ENCODE data around the gene CGNL1. TPM values are rescaled to one million over a fixed set of nuclear protein-coding genes. Genes with fewer than 3 reads are reported as not detected.

CGNL1 gene
- total RNA-seq, 1 experiment from 2014 or later: 3.3 TPM

- H3K9me3 Mint-ChIP-seq (ENCODE audit: low read depth, unreplicated experiment): no peaks in the 10 kb centered on the region
- no peaks in the 10 kb centered on the region for H3K27me3 Mint-ChIP-seq (ENCODE audit: unreplicated experiment)
- no peak overlapping the region for H3K4me3 Mint-ChIP-seq (ENCODE audit: low read depth, unreplicated experiment)
- CTCF ChIA-PET: no interaction called here
- intact Hi-C loops (cut with micrococcal nuclease; ENCODE audit: unreplicated experiment): no loop called here
- no peaks in the 10 kb centered on the region for H3K4me1 Mint-ChIP-seq (ENCODE audit: low read depth, unreplicated experiment)
- no peak for DNase-seq
- H3K36me3 Mint-ChIP-seq (ENCODE audit: insufficient read depth, unreplicated experiment): no peaks in the 10 kb centered on the region
- no TSS peak for BruUV-seq (replicated peaks)
- TF ChIP-seq CTCF (IDR thresholded peaks at IDR 0.05; ENCODE audit: unreplicated experiment): no peak
- no peak overlapping the region for H3K27ac Mint-ChIP-seq (ENCODE audit: unreplicated experiment)
Observed at GRCh38 chr15:57438166-57438565, 61.9 kb downstream of the CGNL1 start.

- Mint-ChIP-seq H3K4me1 (ENCODE audit: low read depth, unreplicated experiment) (no peaks in the 10 kb centered on the region), H3K27me3 (ENCODE audit: unreplicated experiment) (no peaks in the 10 kb centered on the region), H3K9me3 (ENCODE audit: low read depth, unreplicated experiment) (no peaks in the 10 kb centered on the region), H3K4me3 (ENCODE audit: low read depth, unreplicated experiment) (no peak overlapping the region), H3K36me3 (ENCODE audit: insufficient read depth, unreplicated experiment) (no peaks in the 10 kb centered on the region), H3K27ac (ENCODE audit: unreplicated experiment) (no peak overlapping the region)
- intact Hi-C loops (cut with micrococcal nuclease; ENCODE audit: unreplicated experiment): no loop called here
- BruUV-seq (replicated peaks): no TSS peak
- DNase-seq: no peak
- CTCF ChIA-PET: interaction anchor here (0.8 kb wide), 1 partner anchor 28 kb away, joined by 3 read pairs; no protein-coding TSS in a partner anchor
- TF ChIP-seq CTCF (IDR thresholded peaks at IDR 0.05; ENCODE audit: unreplicated experiment): no peak
Observed at GRCh38 chr15:57439128-57440027, 63.1 kb downstream of the CGNL1 start.

- DNase-seq: no peak
- CTCF ChIA-PET: no interaction called here
- H3K4me3 Mint-ChIP-seq (ENCODE audit: low read depth, unreplicated experiment): no peak overlapping the region
- TF ChIP-seq CTCF (IDR thresholded peaks at IDR 0.05; ENCODE audit: unreplicated experiment): no peak
- intact Hi-C loops (cut with micrococcal nuclease; ENCODE audit: unreplicated experiment): no loop called here
- no peaks in the 10 kb centered on the region for H3K36me3 Mint-ChIP-seq (ENCODE audit: insufficient read depth, unreplicated experiment)
- no TSS peak for BruUV-seq (replicated peaks)
- H3K27ac Mint-ChIP-seq (ENCODE audit: unreplicated experiment): no peak overlapping the region
- no peaks in the 10 kb centered on the region for H3K4me1 Mint-ChIP-seq (ENCODE audit: low read depth, unreplicated experiment)
- no peaks in the 10 kb centered on the region for H3K27me3 Mint-ChIP-seq (ENCODE audit: unreplicated experiment)
- H3K9me3 Mint-ChIP-seq (ENCODE audit: low read depth, unreplicated experiment): no peaks in the 10 kb centered on the region
Observed at GRCh38 chr15:57440167-57440566, 63.9 kb downstream of the CGNL1 start.

- H3K9me3 Mint-ChIP-seq (ENCODE audit: low read depth, unreplicated experiment): no peaks in the 10 kb centered on the region
- TF ChIP-seq CTCF (IDR thresholded peaks at IDR 0.05; ENCODE audit: unreplicated experiment): no peak
- no peaks in the 10 kb centered on the region for H3K27me3 Mint-ChIP-seq (ENCODE audit: unreplicated experiment)
- H3K36me3 Mint-ChIP-seq (ENCODE audit: insufficient read depth, unreplicated experiment): no peaks in the 10 kb centered on the region
- H3K4me3 Mint-ChIP-seq (ENCODE audit: low read depth, unreplicated experiment): no peak overlapping the region
- DNase-seq: no peak
- intact Hi-C loops (cut with micrococcal nuclease; ENCODE audit: unreplicated experiment): no loop called here
- peaks cover 4% of the 10 kb centered on the region for H3K4me1 Mint-ChIP-seq (ENCODE audit: low read depth, unreplicated experiment)
- BruUV-seq (replicated peaks): no TSS peak
- CTCF ChIA-PET: interaction anchor here (0.5 to 0.8 kb wide), 4 partner anchors 11 to 944 kb away, joined by 3 to 5 read pairs (median 4); no protein-coding TSS in a partner anchor
- no peak overlapping the region for H3K27ac Mint-ChIP-seq (ENCODE audit: unreplicated experiment)
Observed at GRCh38 chr15:57440799-57441198, 64.5 kb downstream of the CGNL1 start.
